NCI-H748 (cell line): Measurements from ENCODE around the gene PCDHGA4.
"Not testable (repeated sequence)": the region's sequence is repeated elsewhere in the genome, so short reads cannot be mapped to it uniquely, and the experiment has no call there.

Experiments used
- DNase-seq: peaks from one replicate; lab custom pipeline; 2025; ENCODE audit not compliant: unreplicated experiment; lab: John Stamatoyannopoulos, UW

Gene PCDHGA4

DNA sequence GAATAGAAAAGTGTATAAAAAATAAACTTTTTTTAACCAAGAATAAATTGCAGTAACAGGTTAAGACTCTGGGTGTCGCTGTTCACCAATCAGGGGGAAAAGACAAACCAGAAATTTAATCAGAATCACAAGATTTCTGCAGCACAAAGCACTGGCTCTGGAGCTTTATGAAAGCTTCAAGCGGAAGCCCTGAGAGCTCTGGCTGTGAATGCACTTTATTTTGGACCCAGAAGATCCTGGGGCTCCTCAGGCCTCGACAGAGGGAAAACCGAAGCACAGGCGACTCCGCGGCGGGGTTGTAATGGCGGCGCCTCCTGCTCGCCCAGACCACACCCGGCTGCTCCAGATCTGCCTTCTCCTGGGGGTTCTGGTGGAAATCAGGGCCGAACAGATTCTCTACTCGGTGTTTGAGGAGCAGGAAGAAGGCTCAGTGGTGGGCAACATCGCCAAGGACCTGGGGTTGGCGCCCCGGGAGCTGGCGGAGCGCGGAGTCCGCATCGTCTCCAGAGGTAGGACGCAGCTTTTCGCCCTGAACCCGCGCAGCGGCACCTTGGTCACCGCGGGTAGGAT lies at the start of gene PCDHGA4:
Gene PCDHGA4, plus strand, starts transcription at position 122 of the 570 bp plus-strand sequence. Its CDS starts 87 bp downstream, at position 209.
- DNase-seq: peak; percentile 4

- no peak for DNase-seq
These were observed 48.2 kb upstream of the PCDHGA4 start for GRCh38 chr5:141306630-141307029.

DNA sequence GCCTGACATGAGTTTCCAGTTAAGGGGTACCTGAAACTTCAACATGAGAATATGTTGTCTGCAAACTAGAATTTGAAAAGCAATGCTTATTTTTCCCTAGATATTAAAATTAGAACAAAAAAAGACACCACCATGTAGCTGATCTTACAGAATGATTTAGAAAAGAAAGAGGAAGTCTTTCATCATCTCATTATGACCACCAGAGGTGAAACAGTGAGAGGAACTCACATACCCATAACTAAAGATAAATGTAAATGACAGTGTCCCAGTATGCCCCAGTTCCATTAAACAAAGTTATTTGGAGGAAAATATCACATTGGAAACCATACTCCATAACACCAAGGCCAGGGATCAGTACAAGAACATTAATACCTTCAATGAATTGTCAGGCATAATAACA lies 41.1 kb upstream of the PCDHGA4 start:
- DNase-seq: no peak

DNA sequence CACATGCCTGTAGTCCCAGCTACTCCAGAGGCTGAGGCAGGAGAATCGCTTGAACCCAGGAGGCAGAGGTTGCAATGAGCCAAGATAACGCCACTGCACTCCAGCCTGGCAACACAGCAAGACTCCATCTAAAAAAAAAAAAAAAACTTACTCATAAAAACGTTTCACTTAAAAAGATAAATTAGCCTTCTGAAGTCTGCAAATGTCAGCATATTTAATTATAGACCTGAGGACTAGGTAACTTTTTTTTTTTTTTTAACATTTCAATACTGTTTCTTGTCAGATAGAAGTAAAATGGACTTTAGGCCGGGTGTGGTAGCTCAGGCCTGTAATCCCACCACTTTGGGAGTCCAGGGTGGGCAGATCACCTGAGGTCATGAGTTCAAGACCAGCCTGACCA lies 37.9 kb upstream of the PCDHGA4 start:
- DNase-seq: not testable (repeated sequence)

DNA sequence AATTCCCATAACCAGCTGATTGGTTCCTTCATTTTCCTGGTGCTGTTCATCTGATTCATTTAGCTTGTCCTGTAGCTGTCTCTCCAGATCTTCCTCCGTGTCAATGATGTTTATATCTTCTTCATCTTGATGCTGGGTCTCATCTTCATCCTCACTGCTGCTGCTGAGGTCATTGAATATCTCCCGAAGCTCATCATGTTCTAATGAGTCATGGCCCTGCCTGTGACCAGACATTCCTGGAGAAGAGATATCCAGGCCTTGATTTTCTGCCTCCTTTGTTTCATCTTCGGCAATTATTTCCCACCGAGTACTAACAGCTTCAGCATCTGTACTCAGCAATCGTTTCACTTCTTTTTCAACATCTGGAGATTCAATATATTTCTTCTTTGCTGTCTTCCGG lies 35.6 kb upstream of the PCDHGA4 start:
- DNase-seq: no peak

DNA sequence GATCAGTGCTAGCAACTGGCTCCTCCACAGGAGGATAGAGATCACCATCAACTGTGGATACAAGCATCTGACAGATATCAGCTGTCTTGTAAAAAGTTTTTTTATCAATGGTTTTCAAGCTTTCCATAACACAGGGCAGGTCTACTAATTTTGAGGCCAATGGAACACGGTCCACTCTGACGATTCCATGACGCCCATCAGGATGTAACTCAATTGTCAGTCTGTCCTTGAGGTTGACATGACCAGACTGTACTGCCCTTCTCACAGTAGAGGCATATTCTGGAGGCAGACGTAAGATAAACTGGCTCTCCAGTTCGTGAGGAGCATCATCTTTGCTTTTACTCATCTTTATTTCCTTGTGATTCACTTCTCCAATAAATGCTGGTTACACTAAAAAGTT lies 35.1 kb upstream of the PCDHGA4 start:
- DNase-seq: no peak

- peak; percentile 94 for DNase-seq
These were observed 34.3 kb upstream of the PCDHGA4 start, which contains the start of gene TAF7 for GRCh38 chr5:141320225-141321169. Gene TAF7 (minus strand): TSS chr5:141320784. CDS start chr5:141320044, 740 bp downstream.

DNA sequence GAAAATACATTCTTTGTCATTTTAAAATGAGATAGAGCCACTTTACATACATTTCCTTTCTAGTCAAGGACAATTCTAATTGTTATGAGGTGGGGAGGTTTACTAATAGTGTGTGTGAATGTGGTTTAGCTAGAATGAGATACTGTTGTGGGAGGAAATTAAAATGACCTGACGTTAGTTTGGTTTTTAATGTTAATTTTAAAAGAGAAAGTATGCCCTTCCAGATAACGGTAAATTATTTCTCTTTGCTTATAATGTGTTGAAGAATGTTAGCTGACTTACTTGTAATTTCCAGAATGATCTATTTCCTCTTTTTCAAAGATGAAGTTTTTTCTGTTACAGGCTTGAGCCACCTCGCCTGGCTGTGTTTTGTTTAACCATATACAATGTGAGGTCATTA lies 32.6 kb upstream of the PCDHGA4 start:
- no peak for DNase-seq

DNA sequence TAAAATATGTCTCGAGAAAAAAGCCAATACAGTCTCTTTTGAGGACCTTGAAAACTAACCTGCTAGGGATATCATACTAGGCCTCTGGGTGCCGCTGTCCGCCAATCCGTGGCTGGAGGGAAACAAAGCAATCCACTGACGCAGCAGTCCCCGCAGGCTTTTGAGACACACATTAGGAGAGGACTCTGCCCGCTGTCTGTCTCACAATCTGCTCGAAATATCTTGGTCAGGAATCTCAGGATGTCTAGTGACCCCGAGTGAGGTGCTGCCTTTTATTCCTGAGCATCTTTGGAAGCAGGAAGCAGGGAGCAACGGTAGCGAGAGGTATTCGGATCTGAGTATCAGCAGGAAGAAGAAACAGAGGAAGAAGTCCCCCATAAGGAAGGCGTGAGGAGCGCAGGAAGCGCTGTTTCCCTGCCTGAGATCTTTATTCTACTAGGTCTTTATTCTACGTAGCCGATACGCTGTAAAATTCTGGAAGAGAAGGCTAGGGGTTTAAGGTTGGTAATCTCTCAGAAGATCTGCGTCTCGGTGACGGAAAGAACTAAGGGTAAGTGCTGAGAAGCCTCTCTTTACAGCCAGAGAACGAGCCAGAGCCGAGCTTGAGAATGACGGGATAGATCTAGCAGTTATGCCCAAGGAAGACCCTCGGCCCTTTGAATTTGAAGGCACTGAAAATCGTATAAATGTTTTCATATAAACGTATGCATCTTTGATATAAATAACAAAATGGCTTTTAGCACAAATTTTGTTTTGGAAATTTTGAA lies 28.6 kb upstream of the PCDHGA4 start:
- peak; percentile 90 for DNase-seq

DNA sequence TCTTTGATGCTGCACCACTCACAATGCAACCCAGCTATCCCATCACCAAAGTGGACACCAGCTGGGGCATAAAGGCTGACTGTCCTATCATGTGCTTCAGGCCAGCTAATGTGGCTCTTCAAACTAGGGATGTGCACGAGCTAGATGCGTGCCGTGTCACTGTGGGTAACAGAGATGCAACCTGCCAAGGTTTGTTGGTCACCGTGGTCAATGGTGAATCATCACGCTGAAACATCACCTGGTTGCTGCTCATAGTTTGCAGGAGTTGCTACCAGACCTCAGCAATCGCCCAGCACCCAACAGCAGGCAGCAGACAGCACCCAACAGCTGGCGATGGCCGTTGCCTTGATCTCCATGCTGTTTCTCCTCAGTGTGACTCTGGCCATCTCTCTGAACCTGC lies 26.6 kb upstream of the PCDHGA4 start:
- DNase-seq: no peak

- DNase-seq: peak; percentile 36
These were observed 24.3 kb upstream of the PCDHGA4 start, which contains the start of gene PCDHGA1 for GRCh38 chr5:141330299-141331080. Gene PCDHGA1 (plus strand): TSS chr5:141330514.

GRCh38 chr5:141332571-141332970 lies 22.2 kb upstream of the PCDHGA4 start:
- DNase-seq: not testable (repeated sequence)

- peak; percentile 30 for DNase-seq
These were observed 16.1 kb upstream of the PCDHGA4 start, which contains the start of gene PCDHGA2 for GRCh38 chr5:141338538-141339306. Gene PCDHGA2 (plus strand): TSS chr5:141338760.

DNA sequence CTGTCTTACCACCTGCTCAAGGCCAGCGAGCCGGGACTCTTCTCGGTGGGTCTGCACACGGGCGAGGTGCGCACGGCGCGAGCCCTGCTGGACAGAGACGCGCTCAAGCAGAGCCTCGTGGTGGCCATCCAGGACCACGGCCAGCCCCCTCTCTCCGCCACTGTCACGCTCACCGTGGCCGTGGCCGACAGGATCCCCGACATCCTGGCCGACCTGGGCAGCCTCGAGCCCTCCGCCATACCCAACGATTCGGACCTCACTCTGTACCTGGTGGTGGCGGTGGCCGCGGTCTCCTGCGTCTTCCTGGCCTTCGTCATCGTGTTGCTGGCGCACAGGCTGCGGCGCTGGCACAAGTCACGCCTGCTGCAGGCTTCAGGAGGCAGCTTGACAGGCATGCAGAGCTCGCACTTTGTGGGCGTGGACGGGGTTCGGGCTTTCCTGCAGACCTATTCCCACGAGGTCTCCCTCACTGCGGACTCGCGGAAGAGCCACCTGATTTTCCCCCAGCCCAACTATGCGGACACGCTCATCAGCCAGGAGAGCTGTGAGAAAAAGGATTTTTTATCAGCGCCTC lies 14.0 kb upstream of the PCDHGA4 start:
- DNase-seq: not testable (repeated sequence)

- no peak for DNase-seq
These were observed 12.0 kb upstream of the PCDHGA4 start for GRCh38 chr5:141342773-141343172.

DNA sequence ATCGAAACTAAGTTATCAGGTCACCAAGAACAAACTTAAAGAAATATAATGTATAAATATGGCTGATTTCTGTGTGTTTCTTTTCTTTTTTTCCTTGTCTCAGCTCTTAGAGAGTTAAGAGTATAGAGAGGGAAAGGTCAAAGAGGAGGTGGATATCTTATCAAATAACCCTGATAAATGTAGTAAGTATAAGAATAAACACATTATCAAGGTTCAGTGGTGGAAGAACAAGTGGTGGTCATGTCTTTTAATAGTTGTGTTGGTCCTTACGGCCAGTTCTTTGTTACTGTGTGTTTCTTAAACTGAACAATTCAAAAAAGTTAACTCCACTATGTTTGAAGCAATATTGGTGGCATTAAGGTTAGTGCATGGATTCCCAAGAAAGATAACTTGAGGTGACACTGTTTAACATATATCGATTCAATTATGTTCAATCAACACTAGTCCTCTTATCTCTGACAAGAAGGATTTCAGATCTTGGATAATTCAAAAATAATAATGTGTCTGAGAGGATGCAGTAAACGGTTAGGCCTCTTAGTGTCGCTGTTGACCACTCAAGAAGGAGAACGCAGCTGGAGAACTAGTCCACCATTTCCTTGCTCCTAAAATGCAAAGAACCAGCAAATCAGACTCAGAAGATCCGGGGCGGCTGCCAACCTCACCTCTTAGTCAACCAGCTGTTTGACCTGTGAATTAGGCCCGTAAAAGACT lies 11.4 kb upstream of the PCDHGA4 start, which contains the start of gene PCDHGA3:
Gene PCDHGA3, plus strand, starts transcription at position 588 of the 711 bp plus-strand sequence. CDS start 205 bp downstream, outside the sequence.
- DNase-seq: peak; percentile 39

- no peak for DNase-seq
These were observed 10.8 kb upstream of the PCDHGA4 start for GRCh38 chr5:141343953-141344463.

GRCh38 chr5:141345327-141345726 lies 9.5 kb upstream of the PCDHGA4 start:
- DNase-seq: no peak
